ENCODE measurements around the gene ANKS1A. TPM values are rescaled to one million over a fixed set of nuclear protein-coding genes. Genes with fewer than 3 reads are reported as not detected.

Gene ANKS1A
- total and polyA plus RNA-seq, 2 experiments from 2014 or later: 12.1 to 31.9 TPM

DNA sequence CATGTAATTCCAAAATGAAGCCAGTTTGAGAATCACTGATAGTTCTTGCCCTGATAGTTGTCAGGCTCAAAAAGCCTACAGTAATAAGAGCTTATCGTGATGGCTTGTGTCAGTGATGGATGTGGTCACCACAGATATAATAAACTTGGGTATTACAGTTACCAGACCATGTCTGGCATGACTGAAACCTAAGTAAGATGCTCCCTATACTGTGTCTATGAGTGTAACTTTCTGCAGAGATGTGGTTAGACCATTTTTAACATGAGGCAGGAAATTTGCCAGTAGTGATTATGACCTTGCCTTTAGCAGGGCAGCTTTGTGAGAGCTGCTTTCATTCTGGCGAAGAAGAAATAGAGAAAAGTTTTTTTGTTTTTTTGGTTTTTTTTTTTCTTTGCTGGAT lies 90.2 kb downstream of the ANKS1A start:
- Mint-ChIP-seq H3K27ac (no peak overlapping the region), H3K27me3 (ENCODE audit: insufficient read depth, low read depth, poor library complexity) (no peaks in the 10 kb centered on the region), H3K4me1 (peaks cover 3% of the 10 kb centered on the region), H3K4me3 (no peak overlapping the region), H3K9me3 (no peaks in the 10 kb centered on the region), H3K36me3 (ENCODE audit: low read depth) (peaks cover 18% of the 10 kb centered on the region; the same call in 2 of the 3 replicates)
- Histone ChIP-seq H3K27me3 (ENCODE audit: insufficient read depth) (no peaks in the 10 kb centered on the region), H3K9me2 (ENCODE audit: insufficient read depth) (no peaks in the 10 kb centered on the region), H3K4me3 (no peak overlapping the region), H2AFZ (no peak overlapping the region), H3F3A (replicated peaks; ENCODE audit: low read depth) (no peaks in the 10 kb centered on the region), H4K20me1 (replicated peaks; ENCODE audit: insufficient read depth) (0 out of 2 replicates have a peak, but pooled peaks cover 4% of the 10 kb centered on the region), H3K36me3 (ENCODE audit: insufficient read depth) (no peaks in the 10 kb centered on the region; the same call in 1 of the 2 replicates), H3K79me2 (replicated peaks; ENCODE audit: insufficient read depth) (no peaks in the 10 kb centered on the region), H3K4me1 (ENCODE audit: insufficient read depth) (no peaks in the 10 kb centered on the region), H3K4me2 (no peak overlapping the region), H3K27ac (ENCODE audit: low read depth) (no peak overlapping the region)
- ATAC-seq: no peak
- TF ChIP-seq STAT1 (IDR thresholded peaks at IDR 0.05; ENCODE audit: unreplicated experiment) (no peak), NANOG (IDR thresholded peaks at IDR 0.05; ENCODE audit: borderline replicate concordance) (no peak), ZNF114 (CRISPR knock-in tag; IDR thresholded peaks at IDR 0.05) (no peak), JUNB (IDR thresholded peaks at IDR 0.05; ENCODE audit: unreplicated experiment) (no peak)
- TF ChIP-seq, protein P1, sequence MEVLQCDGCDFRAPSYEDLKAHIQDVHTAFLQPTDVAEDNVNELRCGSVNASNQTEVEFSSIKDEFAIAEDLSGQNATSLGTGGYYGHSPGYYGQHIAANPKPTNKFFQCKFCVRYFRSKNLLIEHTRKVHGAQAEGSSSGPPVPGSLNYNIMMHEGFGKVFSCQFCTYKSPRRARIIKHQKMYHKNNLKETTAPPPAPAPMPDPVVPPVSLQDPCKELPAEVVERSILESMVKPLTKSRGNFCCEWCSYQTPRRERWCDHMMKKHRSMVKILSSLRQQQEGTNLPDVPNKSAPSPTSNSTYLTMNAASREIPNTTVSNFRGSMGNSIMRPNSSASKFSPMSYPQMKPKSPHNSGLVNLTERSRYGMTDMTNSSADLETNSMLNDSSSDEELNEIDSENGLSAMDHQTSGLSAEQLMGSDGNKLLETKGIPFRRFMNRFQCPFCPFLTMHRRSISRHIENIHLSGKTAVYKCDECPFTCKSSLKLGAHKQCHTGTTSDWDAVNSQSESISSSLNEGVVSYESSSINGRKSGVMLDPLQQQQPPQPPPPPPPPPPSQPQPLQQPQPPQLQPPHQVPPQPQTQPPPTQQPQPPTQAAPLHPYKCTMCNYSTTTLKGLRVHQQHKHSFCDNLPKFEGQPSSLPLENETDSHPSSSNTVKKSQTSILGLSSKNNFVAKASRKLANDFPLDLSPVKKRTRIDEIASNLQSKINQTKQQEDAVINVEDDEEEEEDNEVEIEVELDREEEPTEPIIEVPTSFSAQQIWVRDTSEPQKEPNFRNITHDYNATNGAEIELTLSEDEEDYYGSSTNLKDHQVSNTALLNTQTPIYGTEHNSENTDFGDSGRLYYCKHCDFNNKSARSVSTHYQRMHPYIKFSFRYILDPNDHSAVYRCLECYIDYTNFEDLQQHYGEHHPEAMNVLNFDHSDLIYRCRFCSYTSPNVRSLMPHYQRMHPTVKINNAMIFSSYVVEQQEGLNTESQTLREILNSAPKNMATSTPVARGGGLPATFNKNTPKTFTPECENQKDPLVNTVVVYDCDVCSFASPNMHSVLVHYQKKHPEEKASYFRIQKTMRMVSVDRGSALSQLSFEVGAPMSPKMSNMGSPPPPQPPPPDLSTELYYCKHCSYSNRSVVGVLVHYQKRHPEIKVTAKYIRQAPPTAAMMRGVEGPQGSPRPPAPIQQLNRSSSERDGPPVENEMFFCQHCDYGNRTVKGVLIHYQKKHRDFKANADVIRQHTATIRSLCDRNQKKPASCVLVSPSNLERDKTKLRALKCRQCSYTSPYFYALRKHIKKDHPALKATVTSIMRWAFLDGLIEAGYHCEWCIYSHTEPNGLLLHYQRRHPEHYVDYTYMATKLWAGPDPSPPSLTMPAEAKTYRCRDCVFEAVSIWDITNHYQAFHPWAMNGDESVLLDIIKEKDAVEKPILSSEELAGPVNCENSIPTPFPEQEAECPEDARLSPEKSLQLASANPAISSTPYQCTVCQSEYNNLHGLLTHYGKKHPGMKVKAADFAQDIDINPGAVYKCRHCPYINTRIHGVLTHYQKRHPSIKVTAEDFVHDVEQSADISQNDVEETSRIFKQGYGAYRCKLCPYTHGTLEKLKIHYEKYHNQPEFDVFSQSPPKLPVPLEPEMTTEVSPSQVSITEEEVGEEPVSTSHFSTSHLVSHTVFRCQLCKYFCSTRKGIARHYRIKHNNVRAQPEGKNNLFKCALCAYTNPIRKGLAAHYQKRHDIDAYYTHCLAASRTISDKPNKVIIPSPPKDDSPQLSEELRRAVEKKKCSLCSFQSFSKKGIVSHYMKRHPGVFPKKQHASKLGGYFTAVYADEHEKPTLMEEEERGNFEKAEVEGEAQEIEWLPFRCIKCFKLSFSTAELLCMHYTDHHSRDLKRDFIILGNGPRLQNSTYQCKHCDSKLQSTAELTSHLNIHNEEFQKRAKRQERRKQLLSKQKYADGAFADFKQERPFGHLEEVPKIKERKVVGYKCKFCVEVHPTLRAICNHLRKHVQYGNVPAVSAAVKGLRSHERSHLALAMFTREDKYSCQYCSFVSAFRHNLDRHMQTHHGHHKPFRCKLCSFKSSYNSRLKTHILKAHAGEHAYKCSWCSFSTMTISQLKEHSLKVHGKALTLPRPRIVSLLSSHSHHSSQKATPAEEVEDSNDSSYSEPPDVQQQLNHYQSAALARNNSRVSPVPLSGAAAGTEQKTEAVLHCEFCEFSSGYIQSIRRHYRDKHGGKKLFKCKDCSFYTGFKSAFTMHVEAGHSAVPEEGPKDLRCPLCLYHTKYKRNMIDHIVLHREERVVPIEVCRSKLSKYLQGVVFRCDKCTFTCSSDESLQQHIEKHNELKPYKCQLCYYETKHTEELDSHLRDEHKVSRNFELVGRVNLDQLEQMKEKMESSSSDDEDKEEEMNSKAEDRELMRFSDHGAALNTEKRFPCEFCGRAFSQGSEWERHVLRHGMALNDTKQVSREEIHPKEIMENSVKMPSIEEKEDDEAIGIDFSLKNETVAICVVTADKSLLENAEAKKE (CRISPR knock-in tag; IDR thresholded peaks at IDR 0.05): no peak
- TF ChIP-seq, protein P2, sequence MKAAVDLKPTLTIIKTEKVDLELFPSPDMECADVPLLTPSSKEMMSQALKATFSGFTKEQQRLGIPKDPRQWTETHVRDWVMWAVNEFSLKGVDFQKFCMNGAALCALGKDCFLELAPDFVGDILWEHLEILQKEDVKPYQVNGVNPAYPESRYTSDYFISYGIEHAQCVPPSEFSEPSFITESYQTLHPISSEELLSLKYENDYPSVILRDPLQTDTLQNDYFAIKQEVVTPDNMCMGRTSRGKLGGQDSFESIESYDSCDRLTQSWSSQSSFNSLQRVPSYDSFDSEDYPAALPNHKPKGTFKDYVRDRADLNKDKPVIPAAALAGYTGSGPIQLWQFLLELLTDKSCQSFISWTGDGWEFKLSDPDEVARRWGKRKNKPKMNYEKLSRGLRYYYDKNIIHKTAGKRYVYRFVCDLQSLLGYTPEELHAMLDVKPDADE (IDR thresholded peaks at IDR 0.05): no peak
- DNase-seq (ENCODE audit: low spot score): no peak

All from GM23338 (cell line).